NCI-H1092 treated with DMSO at 0.1 percent for 48 hours (cell line): Measurements from ENCODE around the gene B4GALT6.

ENCODE experiments used
- DNase-seq: peaks from one replicate; lab custom pipeline; 2025; lab: John Stamatoyannopoulos, UW

The B4GALT6 gene

GRCh38 chr18:31688606-31689005, 4.2 kb upstream of the B4GALT6 start:
- no peak for DNase-seq

- DNase-seq = no peak
These were observed 2.9 kb upstream of the B4GALT6 start for GRCh38 chr18:31686986-31687928.

GRCh38 chr18:31686572-31686971, 2.2 kb upstream of the B4GALT6 start:
- no peak for DNase-seq

GRCh38 chr18:31685097-31686082, 1.0 kb upstream of the B4GALT6 start:
- peak; percentile 94 for DNase-seq

- DNase-seq = no peak
These were observed 458 bp downstream of the B4GALT6 start for GRCh38 chr18:31683968-31684278.

GRCh38 chr18:31683106-31683505, 1.3 kb downstream of the B4GALT6 start:
- no peak for DNase-seq

GRCh38 chr18:31680831-31681568, 3.4 kb downstream of the B4GALT6 start:
- no peak for DNase-seq

GRCh38 chr18:31680433-31680811, 4.0 kb downstream of the B4GALT6 start:
- DNase-seq = no peak

GRCh38 chr18:31679791-31680432, 4.5 kb downstream of the B4GALT6 start:
- no peak for DNase-seq

- no peak for DNase-seq
These were observed 5.1 kb downstream of the B4GALT6 start for GRCh38 chr18:31679133-31679742.

- no peak for DNase-seq
These were observed 6.0 kb downstream of the B4GALT6 start for GRCh38 chr18:31678425-31678824.

GRCh38 chr18:31677592-31677991, 6.8 kb downstream of the B4GALT6 start:
- DNase-seq = no peak

- no peak for DNase-seq
These were observed 9.0 kb downstream of the B4GALT6 start for GRCh38 chr18:31675404-31675803.

- DNase-seq = no peak
These were observed 11.7 kb downstream of the B4GALT6 start for GRCh38 chr18:31672628-31673135.

- DNase-seq = no peak
These were observed 12.4 kb downstream of the B4GALT6 start for GRCh38 chr18:31671951-31672350.

- no peak for DNase-seq
These were observed 14.8 kb downstream of the B4GALT6 start for GRCh38 chr18:31669541-31669940.

GRCh38 chr18:31667185-31667584, 17.2 kb downstream of the B4GALT6 start:
- no peak for DNase-seq

- DNase-seq = no peak
These were observed 18.3 kb downstream of the B4GALT6 start for GRCh38 chr18:31666055-31666454.

- no peak for DNase-seq
These were observed 20.3 kb downstream of the B4GALT6 start for GRCh38 chr18:31664101-31664500.

- DNase-seq = no peak
These were observed 22.4 kb downstream of the B4GALT6 start for GRCh38 chr18:31661965-31662364.

- no peak for DNase-seq
These were observed 23.6 kb downstream of the B4GALT6 start for GRCh38 chr18:31660763-31661162.
